SK-N-SH (cell line): ENCODE measurements around the gene MNT. TPM values are rescaled to one million over a fixed set of nuclear protein-coding genes. Genes with fewer than 3 reads are reported as not detected.

Experiments used
- CTCF ChIA-PET: fragments of 300-600, 350-600 bp; formaldehyde crosslinking; extraction: SDS; loops from one replicate; lab custom pipeline; 2021; lab: Yijun Ruan, JAX
- POLR2A ChIA-PET: fragments of 350-600 bp; sonication (Branson Sonifier 250); formaldehyde crosslinking; extraction: SDS; loops from one replicate; lab custom pipeline; 2020; ENCODE audit warnings: antibody characterized with exemption, inconsistent platforms; lab: Yijun Ruan, JAX
- DNase-seq: peaks from one replicate; pipeline ENCODE4 v3.0.0; 2012
- H2AFZ ChIP-seq: fragments of 200-600 bp; sonication (generic); 2 replicates; pipeline ENCODE4 v1.8.1; 2016; ENCODE audit warnings: antibody characterized with exemption, mild to moderate bottlenecking, low read depth
- H3F3A ChIP-seq: fragments of 200-600 bp; sonication (generic); replicated peaks from 2 replicates; pipeline ENCODE3; 2016; ENCODE audit warnings: antibody characterized with exemption, mild to moderate bottlenecking; ENCODE audit not compliant: insufficient read depth
- H3K27ac ChIP-seq, 2 experiments: fragments of 200-500 bp in 1 of 2; fragments of 200-600 bp in 1 of 2; sonication (Bioruptor generic) in 1 of 2; sonication (generic), shearing (Covaris generic) in 1 of 2; 2 replicates each; pipeline versions ENCODE4 v1.5.1 to v1.6.1; 2014 to 2016; ENCODE audit warnings: low read depth in 2 of 2, inconsistent platforms in 1 of 2, low read length in 1 of 2, mild to moderate bottlenecking in 1 of 2, mixed read lengths in 1 of 2
- H3K27me3 ChIP-seq: fragments of 200-600 bp; sonication (generic), shearing (Covaris generic); 2 replicates; pipeline ENCODE4 v1.6.1; 2016; ENCODE audit warnings: mixed run types; ENCODE audit not compliant: insufficient read depth
- H3K36me3 ChIP-seq, 2 experiments: fragments of 200-500 bp in 1 of 2; fragments of 200-600 bp in 1 of 2; sonication (Bioruptor generic) in 1 of 2; sonication (generic) in 1 of 2; replicated peaks in 1 of 2; 2 replicates each; pipeline versions ENCODE3 to v1.5.1; 2014 to 2016; ENCODE audit warnings: low read length in 1 of 2, mild to moderate bottlenecking in 1 of 2; ENCODE audit not compliant: insufficient read depth in 2 of 2, control insufficient read depth in 1 of 2
- H3K4me1 ChIP-seq, 2 experiments: fragments of 200-500 bp in 1 of 2; fragments of 200-600 bp in 1 of 2; sonication (Bioruptor generic) in 1 of 2; sonication (generic), shearing (Covaris generic) in 1 of 2; 2 replicates each; pipeline versions ENCODE4 v1.5.1 to v1.6.1; 2014 to 2016; ENCODE audit warnings: low read depth in 1 of 2, low read length in 1 of 2, mixed run types in 1 of 2; ENCODE audit not compliant: insufficient read depth in 2 of 2, control insufficient read depth in 1 of 2
- H3K4me2 ChIP-seq: fragments of 200-600 bp; sonication (generic), shearing (Covaris generic); 2 replicates; pipeline ENCODE4 v1.6.1; 2017; ENCODE audit warnings: mixed run types
- H3K4me3 ChIP-seq, 2 experiments: fragments of 200-500 bp in 1 of 2; fragments of 200-600 bp in 1 of 2; sonication (Bioruptor generic) in 1 of 2; sonication (generic), shearing (Covaris generic) in 1 of 2; 2 replicates each; pipeline versions ENCODE4 v1.5.1 to v1.8.1; 2014 to 2016; ENCODE audit warnings: low read depth in 2 of 2, inconsistent platforms in 1 of 2, low read length in 1 of 2, mild to moderate bottlenecking in 1 of 2, mixed read lengths in 1 of 2, moderate library complexity in 1 of 2
- H3K79me2 ChIP-seq: fragments of 200-600 bp; sonication (generic); 2 replicates; pipeline ENCODE4 v1.8.1; 2017; ENCODE audit warnings: mild to moderate bottlenecking; ENCODE audit not compliant: insufficient read depth
- H3K9ac ChIP-seq: fragments of 200-600 bp; sonication (generic); 2 replicates; pipeline ENCODE4 v1.6.1; 2017; ENCODE audit warnings: mixed run types
- H3K9me2 ChIP-seq: fragments of 200-600 bp; sonication (generic); 2 replicates; pipeline ENCODE4 v1.6.1; 2017; ENCODE audit warnings: mixed run types
- H3K9me3 ChIP-seq: fragments of 200-600 bp; sonication (generic); 2 replicates; pipeline ENCODE4 v1.6.1; 2017; ENCODE audit warnings: mixed run types, mild to moderate bottlenecking, moderate library complexity
- H4K20me1 ChIP-seq: fragments of 200-600 bp; sonication (generic); 2 replicates; pipeline ENCODE4 v1.6.1; 2017; ENCODE audit warnings: mild to moderate bottlenecking, mixed run types; ENCODE audit not compliant: insufficient read depth
- ELF1 ChIP-seq: IDR thresholded peaks from 2 replicates; pipeline ENCODE4 v1.4.0; 2012
- EZH2phosphoT487 ChIP-seq: fragments of 200-600 bp; sonication (generic); IDR thresholded peaks from 2 replicates; pipeline ENCODE4 v1.6.1; 2017; ENCODE audit warnings: low read depth, mixed run types, mild to moderate bottlenecking, antibody characterized with exemption, moderate library complexity, borderline replicate concordance
- FOSL2 ChIP-seq: IDR thresholded peaks from 2 replicates; pipeline ENCODE4 v1.4.0; 2012; ENCODE audit warnings: low read depth, mild to moderate bottlenecking, moderate library complexity, borderline replicate concordance
- MXI1 ChIP-seq: IDR thresholded peaks from 2 replicates; pipeline ENCODE4 v1.6.1; 2012; ENCODE audit warnings: mild to moderate bottlenecking, low read depth, low read length, improper control_type of control experiment
- NFIC ChIP-seq: IDR thresholded peaks from 2 replicates; pipeline ENCODE4 v1.4.0; 2012; ENCODE audit warnings: borderline replicate concordance
- POLR2AphosphoS5 ChIP-seq: IDR thresholded peaks from 2 replicates; pipeline ENCODE4 v1.6.1; 2012; ENCODE audit warnings: low read depth, low read length
- YY1 ChIP-seq: IDR thresholded peaks from 2 replicates; pipeline ENCODE4 v1.4.0; 2012; ENCODE audit warnings: low read depth, mild to moderate bottlenecking
- ZBTB33 ChIP-seq: IDR thresholded peaks from 2 replicates; pipeline ENCODE4 v1.4.0; 2012; ENCODE audit warnings: low read depth, borderline replicate concordance
- WGBS: methylation state at CpG from one replicate; pipeline ENCODE4 v1.1.6; 2017; ENCODE audit warnings: low lambda C conversion rate; 5-methylcytosine and 5-hydroxymethylcytosine counted together
- polyA plus RNA-seq, 3 experiments: library from polyadenylated mRNA; depleted of rRNA; stranded (reverse); fragments of >200 nt; gene quantifications; 2 replicates each; pipeline ENCODE4 v1.2.3, GENCODE V29; 2012
- TF ChIP-seq, protein P1 (sequence below): IDR thresholded peaks from 2 replicates; pipeline ENCODE4 v1.4.0; 2012; ENCODE audit warnings: low read depth, borderline replicate concordance
- TF ChIP-seq, protein P2 (sequence below): IDR thresholded peaks from 2 replicates; pipeline ENCODE4 v1.6.1; 2012; ENCODE audit warnings: mild to moderate bottlenecking, low read depth, low read length, moderate library complexity
- TF ChIP-seq, protein P3 (sequence below): fragments of 150-350 bp; IDR thresholded peaks from 2 replicates; pipeline ENCODE4 v1.6.1; 2017; ENCODE audit warnings: antibody characterized with exemption, low read length, low read depth, borderline replicate concordance

The MNT gene
- polyA plus RNA-seq, 1 of the 3 experiments (the other 2 are of a cell fraction), result 7.1 TPM

GRCh38 chr17:2419486-2419885, 18.6 kb upstream of the MNT start:
- no peaks in the 10 kb centered on the region for H3K79me2 ChIP-seq
- H3K4me1 ChIP-seq, result no peaks in the 10 kb centered on the region; a peak in 1 of 4 replicates
- H3K27me3 ChIP-seq, result no peaks in the 10 kb centered on the region
- no peak overlapping the region for H3K9ac ChIP-seq
- H3K36me3 ChIP-seq, result peaks cover 7 to 12% of the 10 kb centered on the region in 2 experiments
- H3K4me3 ChIP-seq, result no peak overlapping the region
- DNase-seq, result no peak
- H3K9me2 ChIP-seq, result no peaks in the 10 kb centered on the region
- no peak overlapping the region for H2AFZ ChIP-seq
- 97% methylated on average over 6 of the region's 6 CpGs for WGBS
- peaks cover 5% of the 10 kb centered on the region for H3F3A ChIP-seq
- TF ChIP-seq, protein P1, sequence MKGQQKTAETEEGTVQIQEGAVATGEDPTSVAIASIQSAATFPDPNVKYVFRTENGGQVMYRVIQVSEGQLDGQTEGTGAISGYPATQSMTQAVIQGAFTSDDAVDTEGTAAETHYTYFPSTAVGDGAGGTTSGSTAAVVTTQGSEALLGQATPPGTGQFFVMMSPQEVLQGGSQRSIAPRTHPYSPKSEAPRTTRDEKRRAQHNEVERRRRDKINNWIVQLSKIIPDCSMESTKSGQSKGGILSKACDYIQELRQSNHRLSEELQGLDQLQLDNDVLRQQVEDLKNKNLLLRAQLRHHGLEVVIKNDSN, result no peak
- TF ChIP-seq NFIC, result no peak
- TF ChIP-seq, protein P2, sequence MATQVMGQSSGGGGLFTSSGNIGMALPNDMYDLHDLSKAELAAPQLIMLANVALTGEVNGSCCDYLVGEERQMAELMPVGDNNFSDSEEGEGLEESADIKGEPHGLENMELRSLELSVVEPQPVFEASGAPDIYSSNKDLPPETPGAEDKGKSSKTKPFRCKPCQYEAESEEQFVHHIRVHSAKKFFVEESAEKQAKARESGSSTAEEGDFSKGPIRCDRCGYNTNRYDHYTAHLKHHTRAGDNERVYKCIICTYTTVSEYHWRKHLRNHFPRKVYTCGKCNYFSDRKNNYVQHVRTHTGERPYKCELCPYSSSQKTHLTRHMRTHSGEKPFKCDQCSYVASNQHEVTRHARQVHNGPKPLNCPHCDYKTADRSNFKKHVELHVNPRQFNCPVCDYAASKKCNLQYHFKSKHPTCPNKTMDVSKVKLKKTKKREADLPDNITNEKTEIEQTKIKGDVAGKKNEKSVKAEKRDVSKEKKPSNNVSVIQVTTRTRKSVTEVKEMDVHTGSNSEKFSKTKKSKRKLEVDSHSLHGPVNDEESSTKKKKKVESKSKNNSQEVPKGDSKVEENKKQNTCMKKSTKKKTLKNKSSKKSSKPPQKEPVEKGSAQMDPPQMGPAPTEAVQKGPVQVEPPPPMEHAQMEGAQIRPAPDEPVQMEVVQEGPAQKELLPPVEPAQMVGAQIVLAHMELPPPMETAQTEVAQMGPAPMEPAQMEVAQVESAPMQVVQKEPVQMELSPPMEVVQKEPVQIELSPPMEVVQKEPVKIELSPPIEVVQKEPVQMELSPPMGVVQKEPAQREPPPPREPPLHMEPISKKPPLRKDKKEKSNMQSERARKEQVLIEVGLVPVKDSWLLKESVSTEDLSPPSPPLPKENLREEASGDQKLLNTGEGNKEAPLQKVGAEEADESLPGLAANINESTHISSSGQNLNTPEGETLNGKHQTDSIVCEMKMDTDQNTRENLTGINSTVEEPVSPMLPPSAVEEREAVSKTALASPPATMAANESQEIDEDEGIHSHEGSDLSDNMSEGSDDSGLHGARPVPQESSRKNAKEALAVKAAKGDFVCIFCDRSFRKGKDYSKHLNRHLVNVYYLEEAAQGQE, result no peak
- TF ChIP-seq ZBTB33, result no peak
- TF ChIP-seq EZH2phosphoT487, result no peak
- TF ChIP-seq MXI1, result no peak
- no peak for TF ChIP-seq YY1
- no peak for TF ChIP-seq FOSL2
- TF ChIP-seq, protein P3, sequence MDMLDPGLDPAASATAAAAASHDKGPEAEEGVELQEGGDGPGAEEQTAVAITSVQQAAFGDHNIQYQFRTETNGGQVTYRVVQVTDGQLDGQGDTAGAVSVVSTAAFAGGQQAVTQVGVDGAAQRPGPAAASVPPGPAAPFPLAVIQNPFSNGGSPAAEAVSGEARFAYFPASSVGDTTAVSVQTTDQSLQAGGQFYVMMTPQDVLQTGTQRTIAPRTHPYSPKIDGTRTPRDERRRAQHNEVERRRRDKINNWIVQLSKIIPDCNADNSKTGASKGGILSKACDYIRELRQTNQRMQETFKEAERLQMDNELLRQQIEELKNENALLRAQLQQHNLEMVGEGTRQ, result no peak
- no peak for TF ChIP-seq ELF1
- no peak for TF ChIP-seq POLR2AphosphoS5
- H4K20me1 ChIP-seq, result no peaks in the 10 kb centered on the region
- POLR2A ChIA-PET, result no interaction called here
- H3K27ac ChIP-seq, result no peak overlapping the region
- CTCF ChIA-PET, result interaction anchor here (27.8 kb wide), 1 partner anchor 44 kb away, joined by 654 read pairs; no protein-coding TSS in a partner anchor
- no peak overlapping the region for H3K4me2 ChIP-seq
- no peaks in the 10 kb centered on the region for H3K9me3 ChIP-seq
